NCI-H460 (cell line): ENCODE results near the gene ARL8A. TPM values are rescaled to one million over a fixed set of nuclear protein-coding genes. Genes with fewer than 3 reads are reported as not detected.
A peak's percentile ranks its signal among the peaks of the same experiment; 100 is the strongest.
"Not testable (repeated sequence)": the region's sequence is repeated elsewhere in the genome, so short reads cannot be mapped to it uniquely, and the experiment has no call there.

Source experiments
- DNase-seq: peaks from one replicate; pipeline ENCODE4 v3.0.0-alpha.2; 2016; ENCODE audit warnings: low read depth; ENCODE audit errors: extremely low read depth
- total RNA-seq: library from RNA; depleted of rRNA; stranded (reverse); fragments of >200 nt; shearing (Covaris generic); gene quantifications from 2 replicates; pipeline ENCODE4 v1.2.3, GENCODE V29; 2014

ARL8A gene
- total RNA-seq, 1 experiment from 2014 or later = 43.8 TPM

DNA sequence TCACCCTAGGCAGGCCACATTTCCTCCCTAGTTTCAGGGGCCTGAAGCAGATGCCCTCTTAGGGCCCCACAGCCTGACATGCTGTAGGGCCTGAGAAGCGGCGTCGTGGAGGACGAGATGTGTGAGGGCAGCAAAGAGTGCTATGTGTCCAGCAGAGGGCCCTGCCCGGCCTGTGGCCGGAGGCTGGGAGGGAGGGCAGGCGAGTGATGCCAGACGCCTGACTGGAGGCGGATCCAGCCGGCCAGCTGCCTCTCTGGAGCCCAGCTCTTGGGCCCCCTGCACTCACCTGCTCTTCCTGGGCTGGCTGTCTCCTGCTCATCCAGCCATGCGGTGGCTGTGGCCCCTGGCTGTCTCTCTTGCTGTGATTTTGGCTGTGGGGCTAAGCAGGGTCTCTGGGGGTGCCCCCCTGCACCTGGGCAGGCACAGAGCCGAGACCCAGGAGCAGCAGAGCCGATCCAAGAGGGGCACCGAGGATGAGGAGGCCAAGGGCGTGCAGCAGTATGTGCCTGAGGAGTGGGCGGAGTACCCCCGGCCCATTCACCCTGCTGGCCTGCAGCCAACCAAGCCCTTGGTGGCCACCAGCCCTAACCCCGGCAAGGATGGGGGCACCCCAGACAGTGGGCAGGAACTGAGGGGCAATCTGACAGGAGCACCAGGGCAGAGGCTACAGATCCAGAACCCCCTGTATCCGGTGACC is 21.8 kb downstream of the ARL8A start, which contains the start of gene GPR37L1:
TSS of gene GPR37L1 (plus strand) at position 279 of the 697 bp plus-strand sequence. CDS start at position 326, 47 bp downstream.
- DNase-seq = peak; percentile 75

DNA sequence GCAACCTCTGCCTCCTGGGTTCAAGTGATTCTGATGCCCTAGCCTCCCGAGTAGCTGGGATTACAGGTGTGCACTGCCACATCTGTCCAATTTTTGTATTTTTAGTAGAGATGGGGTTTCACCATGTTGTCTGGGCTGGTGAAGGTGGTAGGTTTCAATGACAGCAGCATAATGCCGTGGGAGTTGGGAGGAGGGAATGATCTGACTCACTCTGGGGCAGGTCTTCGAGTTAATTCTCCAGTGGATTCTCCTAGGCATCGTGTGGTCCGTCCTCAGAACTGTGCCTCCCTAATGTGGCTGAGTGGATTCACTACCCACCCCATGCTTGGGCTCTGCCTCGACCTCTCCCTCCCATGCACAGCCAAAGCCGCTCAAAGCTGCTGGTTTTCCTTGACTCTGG is 23.5 kb downstream of the ARL8A start:
- no peak for DNase-seq

DNA sequence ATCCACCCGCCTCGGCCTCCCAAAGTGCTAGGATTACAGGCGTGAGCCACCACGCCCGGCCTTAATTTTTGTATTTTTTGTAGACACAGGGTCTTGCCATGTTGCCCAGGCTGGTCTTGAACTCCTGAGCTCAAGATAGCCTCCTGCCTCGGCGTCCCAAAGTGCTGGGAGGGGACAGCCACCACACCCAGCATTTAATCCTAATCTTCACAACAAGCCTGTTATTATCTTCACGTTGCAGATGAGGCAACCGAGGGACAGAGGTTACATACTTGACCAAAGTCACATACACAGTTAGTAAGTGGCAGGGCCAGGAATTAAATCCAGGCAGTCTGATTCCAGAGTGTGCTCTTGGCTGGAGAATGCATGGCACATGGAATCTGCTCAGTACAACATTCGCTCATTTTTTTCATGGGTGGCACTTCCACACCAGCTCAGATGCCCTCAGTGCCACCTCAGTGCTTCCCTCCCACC is 26.6 kb downstream of the ARL8A start:
- no peak for DNase-seq

DNA sequence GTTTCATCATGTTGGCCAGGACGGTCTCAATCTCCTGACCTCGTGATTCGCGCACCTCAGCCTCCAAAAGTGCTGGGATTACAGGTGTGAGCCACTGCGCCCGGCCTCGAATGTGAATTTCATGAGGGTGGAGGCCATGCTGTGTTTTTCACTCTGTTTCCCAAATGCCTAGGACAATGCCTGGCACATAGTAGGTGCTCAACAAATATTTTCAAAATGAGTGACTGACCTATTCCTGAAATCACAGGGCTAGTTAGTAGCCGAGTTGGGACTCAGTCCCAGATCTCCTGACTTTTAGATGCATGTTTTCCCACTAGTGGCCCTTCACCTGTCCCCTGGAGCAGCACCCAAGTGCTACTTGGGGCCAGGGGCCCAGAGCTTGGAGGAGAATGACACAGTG is 28.2 kb downstream of the ARL8A start:
- no peak for DNase-seq

DNA sequence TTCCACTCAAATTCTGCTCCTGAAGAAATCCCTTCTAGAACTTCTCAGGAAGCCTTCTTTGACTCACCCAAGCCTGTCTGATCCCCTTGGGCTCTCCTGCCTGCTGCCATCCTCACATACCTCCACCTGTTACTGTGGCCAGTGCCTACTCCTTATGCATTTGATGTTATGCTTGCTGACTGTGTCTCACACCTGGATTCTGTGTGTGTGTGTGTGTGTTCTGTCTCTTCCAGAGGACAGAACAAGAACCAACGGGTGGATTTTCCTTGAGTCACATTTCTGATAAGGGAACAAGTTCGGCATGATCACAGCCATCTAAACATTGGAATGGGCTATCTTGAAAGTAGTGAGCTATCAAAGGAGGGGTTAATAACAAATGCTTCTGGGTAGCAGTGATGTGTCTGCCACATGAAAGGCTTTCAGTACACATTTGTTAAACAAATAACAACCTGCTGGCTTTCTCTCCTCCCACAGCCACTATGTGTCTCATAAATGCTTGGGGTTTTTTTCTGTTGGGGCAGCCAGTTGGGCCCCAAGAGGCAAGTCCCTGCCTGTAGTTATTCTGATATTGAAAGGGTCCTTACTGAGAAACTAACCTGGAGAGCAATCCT is 30.7 kb downstream of the ARL8A start:
- DNase-seq = no peak

DNA sequence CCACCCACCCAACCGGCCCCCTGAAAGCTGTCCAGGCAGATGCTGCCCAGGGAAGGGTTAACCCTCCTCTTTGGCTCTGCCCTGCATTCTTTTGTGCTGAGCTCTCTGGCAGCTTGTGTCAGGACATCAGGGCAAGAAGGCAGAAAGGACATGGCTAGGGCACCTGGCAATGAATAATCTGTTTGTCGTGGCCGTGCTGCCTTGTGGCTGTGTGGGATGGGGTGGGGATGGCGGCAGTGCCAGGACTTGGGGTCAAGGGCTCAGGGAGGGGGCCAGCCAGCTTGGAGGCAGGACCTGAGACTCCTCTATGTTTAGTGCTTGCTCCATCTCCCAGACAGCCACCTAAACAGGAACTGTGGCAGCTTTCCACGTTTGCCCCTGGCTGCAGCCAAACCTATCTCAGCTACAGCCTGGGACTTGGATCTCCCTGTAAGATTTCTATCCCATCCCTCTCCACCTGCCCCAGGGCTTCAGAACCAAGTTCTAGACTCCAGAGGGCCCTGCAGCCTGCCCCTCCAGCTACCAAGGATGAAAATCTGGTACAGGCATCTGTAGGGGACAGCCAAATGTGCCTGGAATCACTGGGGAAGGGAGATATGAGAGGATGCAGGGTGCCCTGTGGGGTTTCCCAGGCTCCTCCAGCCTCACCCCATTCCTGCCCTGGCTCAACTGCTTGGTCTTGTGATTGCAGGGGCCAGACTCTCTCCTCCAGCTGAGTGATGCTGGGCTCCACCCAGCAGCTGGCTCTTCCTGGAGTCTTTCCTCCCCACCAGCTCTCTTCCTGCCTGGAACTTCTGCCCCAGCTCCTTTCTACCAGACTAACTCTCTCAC is 31.5 kb downstream of the ARL8A start:
- DNase-seq = no peak

DNA sequence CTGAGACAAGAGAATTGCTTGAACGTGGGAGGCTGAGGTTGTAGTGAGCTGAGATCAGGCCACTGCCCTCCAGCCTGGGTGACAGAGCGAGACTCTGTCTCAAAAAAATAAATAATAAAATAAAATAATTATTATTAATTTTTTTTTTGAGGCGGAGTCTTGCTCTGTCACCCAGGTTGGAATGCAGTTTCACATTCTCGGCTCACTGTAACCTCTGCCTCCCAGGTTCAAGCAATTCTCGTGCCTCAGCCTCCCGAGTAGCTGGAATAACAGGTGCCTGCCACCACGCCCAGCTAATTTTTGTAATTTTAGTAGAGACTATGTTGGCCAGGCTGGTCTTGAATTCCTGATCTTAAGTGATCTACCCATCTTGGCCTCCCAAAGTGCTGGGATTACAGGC is 32.9 kb downstream of the ARL8A start:
- DNase-seq = not testable (repeated sequence)

DNA sequence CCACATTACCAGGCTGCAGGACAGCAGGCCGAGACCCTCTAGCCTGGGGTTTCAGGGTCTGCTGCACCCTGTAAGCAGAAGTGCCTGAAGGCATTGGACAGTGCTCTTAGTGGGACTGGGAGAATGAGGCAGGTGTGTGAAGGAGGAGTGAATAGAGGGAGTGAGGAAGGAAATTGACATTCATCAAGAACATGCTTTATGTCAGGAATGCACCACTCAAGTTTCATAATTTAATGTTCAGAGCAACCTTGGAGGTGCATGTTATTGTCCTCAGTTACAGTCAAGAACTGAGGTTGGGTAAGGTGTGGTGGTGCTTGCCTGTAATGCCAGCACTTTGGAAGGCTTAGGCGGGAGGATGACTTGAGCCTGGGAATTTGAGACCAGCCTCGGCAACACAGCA is 33.6 kb downstream of the ARL8A start:
- no peak for DNase-seq

DNA sequence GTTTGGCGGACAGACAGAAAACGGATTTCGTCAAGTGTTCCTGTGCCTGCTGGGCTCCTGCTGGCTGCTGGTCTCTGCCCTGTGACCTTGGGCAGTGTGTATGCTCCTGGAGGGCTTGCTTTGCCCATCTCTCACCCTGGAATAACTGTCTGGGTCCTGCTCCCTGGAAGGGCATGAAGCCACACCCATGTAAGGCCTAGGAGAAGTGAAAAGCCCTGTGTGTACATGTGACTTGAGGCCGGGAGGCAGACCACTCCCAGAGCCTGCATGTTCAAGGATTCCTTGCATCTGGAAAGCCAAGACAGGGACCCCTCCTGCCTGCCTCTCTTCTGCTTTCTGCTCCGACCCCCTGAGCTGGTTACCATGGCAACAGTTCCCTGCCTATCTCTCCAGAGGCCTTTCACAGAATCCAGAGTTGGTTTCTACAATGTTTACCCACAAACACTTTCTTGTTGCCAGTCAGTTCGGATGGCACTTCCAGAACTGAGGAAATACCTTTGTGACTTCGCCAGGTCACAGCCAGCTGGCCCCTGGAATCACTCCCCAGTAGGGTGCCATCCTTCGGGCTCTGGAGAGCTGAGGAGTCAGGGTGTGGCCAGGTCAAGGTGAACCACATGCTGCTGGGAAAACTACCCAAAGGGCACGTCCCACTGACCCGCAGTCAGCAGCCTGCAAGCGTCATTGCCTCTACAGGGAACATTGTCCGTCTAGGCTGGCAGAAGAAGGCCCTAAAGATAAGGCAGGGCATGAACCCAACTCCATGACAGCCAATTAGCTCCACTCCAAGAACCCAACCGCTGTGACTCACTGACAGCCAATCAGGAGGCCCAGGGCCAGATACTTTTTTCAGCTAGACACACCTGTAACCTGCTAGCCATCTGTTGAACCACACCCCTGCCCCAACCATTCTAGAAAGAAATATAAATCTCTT is 36.5 kb downstream of the ARL8A start:
- DNase-seq = no peak

DNA sequence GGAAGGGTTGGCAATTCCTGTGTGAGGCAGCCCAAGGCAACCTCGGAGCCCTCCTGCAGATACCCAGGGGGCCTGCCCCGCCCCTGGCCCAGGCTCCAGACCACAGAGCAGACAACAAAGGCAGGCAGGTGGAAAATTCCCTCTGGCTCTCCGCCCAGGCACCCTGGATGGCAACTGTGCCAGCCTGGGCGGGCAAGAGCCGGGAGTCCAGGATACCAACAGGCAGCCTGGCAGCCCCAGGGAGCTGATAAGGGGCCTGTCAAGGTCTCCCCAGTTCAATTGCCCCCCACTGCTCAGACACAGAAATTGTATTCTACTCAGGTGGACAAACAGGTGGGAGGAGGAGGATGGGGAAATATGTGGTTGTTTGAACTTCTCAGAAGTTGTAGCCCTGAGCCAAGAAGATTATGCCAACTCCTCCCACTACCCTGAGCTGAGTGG is 37.2 kb downstream of the ARL8A start:
- DNase-seq = no peak

DNA sequence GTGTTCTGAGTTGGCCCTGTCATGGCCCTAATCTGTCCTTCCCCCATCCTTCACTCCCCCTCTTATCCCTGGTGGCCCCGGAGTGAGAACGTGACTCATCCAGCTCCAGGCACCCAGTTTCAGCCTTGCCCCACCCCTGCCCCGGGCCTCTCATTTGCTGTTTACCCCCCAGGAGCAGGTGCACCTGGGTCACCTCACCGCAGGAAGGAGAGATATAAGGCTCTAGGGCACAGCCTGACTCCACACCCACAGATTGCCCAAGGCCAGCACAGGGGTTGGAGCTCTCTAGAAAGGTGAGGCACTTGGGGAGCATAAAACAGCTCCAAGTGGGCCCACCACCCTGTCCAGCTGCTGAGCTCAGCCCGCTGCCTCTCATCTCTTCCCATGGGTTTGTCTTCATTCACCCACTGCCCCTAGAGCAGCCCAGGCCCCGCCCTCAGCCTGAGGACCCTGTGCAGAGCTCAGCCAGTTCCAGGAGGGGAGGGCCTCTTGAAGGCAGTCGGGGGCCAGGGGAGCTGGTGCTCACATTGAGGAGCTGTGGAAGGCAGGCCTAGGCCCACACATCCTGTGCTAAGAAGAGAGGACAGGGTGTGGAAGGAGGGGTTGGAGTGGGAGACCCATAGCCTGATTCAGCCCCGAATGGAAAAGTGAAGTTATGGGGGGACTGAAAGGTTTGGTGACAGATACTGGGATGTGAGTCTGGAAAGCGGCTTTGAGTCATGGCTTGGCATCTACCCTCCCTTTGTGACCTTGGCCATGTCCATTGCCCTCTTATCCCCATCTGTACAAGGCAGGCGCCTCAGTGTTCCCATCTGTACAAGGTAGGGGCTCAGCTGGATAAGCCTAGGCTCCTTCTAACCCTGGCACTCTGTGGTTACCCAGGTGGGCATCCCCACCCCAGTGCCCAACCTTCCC is 37.9 kb downstream of the ARL8A start:
- no peak for DNase-seq

DNA sequence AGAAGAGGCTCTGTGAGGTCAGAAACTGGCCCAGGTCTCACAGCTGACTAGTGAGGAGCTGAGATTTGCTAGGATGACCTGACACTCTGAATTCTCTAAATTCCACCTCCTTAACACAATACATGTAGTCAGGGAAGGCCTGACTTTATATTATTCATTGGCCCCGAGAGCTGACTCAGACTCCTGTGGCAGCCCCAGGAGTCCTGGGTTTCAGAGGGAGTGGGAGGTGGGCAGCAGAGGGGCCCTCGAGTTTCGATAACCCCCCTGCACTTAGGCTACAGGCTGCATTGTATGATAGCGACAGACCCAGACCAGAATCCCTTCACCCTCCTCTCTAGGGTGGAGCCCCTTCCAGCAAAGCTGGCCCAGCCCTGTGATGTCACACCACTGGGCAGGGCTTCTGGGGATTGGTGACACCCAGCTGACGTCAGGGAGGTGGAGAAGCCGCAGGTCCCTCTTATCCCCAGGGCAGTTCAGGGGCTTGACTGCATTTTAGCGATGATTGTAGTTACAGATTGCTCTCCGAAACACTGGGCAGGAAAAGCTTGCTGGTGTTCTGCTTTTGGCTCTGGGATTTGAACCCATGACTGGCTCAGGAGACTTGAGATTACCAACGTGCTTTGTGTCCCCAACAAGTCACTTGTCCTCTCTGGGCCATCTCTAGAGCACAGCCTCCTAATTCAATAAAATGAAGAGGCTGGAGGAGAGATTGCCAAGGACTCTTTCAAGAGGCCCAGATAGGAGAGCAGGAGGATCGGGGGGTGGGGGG is 38.8 kb downstream of the ARL8A start:
- DNase-seq = peak; percentile 66

DNA sequence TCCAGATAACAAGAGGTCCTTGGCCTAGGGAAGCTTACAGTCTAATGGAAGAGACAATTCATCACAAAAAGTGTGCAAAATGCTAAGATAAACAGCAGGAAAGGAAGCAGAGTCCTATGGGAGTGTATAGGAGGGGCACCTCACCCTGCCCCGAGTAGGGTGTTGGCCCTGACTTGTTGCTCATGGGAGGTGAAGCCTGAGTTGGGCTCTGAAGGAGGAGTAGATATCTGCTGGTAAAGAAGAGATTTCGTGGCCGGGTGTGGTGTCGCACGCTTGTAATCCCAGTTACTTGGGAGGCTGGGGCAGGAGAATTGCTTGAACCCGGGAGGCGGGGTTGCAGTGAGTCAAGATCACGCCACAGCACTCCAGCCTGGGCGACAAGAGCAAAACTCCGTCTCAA is 40.5 kb downstream of the ARL8A start:
- no peak for DNase-seq

DNA sequence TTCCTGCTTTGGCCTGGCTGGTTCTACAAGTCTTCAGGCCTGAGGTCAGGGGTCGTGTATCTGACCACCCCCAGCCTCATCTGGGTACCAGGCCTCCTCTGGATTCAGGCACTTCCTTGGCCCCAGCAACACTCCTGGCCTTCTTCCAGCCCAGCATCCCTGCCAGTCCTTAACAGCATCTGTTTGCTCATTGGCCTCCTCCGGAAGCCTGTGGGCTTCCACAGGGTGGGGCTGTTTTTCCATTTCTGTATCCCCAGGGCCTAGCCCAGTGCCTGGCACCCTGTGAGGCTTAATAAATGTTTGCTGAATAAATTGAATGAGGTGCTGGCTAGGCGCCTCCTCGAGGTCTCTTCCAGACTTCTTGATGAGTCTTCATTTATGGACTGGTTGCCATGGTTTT is 43.4 kb downstream of the ARL8A start:
- DNase-seq = no peak

DNA sequence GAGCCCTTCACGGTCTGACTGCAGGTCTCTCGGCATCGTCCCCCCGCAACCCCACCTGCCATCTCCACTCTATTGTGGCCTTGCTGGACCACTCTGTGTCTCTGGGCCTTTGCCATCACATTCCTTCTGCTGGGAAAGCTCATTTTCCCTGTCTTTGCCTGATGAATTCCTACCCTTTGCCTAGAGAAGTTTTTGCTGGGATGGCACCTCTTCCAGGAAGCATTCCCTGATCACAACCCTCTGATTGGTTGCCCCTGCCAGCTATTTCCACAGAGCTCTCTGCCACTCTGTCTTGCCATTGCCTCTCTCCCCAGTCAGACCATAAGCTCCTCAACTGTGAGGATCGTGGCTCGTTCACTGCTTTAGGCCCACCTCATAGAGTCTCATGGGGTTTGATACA is 50.7 kb downstream of the ARL8A start:
- no peak for DNase-seq

DNA sequence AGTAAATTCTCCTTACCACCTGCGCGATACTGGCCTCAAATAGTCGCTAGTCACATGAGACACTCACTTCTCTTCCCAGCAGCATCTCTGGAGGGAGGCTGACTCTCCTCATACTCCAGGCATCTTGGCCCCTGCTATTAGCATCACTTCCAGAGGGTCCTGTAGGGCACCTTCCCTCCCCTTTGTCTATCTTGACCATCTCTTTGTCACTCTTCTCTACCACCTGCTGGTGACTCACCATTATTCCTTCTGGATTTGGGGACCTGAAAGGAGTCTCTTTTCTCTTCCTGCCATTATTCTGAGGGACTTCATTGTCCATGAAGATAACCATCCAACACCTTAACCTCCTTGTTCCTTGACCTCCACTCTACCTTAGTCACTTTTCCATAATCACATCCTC is 53.5 kb downstream of the ARL8A start:
- DNase-seq = no peak

DNA sequence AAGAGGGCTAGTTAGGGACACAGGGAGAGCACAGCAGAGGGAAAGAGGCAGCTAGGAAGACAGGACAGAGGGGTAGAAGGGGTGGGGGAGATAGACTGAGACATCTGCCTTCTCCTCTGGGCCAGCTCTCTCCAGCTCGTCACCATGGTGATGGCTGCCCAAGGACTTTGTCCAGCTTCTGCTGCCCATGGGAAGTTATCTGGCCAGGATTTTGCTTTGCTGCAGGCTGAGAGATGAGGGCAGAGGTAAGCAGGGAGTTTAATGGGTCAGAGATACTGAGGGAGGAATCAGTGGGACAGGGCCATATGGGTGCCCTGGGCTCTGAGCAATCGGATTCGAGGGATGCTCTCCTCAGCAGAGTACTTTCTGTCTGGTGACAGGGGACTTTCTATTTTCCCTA is 56.3 kb downstream of the ARL8A start:
- no peak for DNase-seq

DNA sequence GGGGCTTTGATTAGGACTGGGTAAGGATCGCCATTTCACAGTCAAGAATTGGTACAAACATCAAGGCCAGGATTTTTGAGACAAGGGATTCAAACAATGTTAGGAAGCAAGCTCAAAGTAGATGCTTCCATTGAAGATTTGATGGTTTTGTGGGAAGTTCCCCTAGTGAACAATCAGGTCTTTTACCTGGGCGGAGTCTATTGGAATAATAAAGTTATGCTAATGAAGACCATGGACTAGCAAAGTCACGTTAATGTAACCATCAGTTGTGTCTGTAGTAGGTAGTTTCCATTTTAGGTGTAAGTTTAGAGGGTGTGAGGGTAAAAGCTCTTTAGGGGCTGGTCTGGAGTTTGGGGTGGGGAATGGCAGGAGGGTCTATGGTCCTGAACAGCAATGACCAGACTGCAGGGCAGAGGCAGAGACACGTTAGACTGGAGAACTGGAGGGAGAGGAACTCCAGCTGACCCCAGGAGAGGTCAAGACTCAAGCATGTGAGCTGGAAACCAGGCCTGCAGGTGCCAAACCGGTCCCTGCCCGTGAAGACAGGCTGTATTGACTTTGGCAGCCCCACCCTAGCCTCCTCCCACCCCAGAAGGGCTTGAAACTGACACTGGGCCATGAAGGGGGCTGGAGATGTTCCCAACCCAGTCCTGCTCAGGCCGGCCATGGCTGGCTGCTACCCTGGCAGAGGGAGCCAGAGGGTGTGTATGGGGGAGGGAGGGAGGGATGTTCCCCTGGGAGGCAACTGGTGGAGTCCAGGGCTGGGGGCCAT is 57.8 kb downstream of the ARL8A start:
- DNase-seq = no peak
